Astrocyte (in vitro differentiated cells and primary cell): ENCODE measurements around the gene NRG3. TPM values are rescaled to one million over a fixed set of nuclear protein-coding genes. Genes with fewer than 3 reads are reported as not detected.

Experiments
- DNase-seq: peaks from one replicate; pipeline ENCODE4 v3.0.0-alpha.2; 2010; ENCODE audit warnings: low read depth
- FAIRE-seq: peaks from 2 replicates; lab custom pipeline; 2011; peaks lifted over from hg19 to GRCh38; lab: Jason Lieb, UNC
- H2AFZ ChIP-seq: 2 replicates; pipeline ENCODE4 v1.6.0; 2012; ENCODE audit warnings: low read depth, low read length, inconsistent platforms
- H3K27ac ChIP-seq: 2 replicates; pipeline ENCODE4 v1.5.1; 2011; ENCODE audit warnings: low read depth, low read length, inconsistent platforms
- H3K27me3 ChIP-seq: 2 replicates; pipeline ENCODE4 v1.6.0; 2011; ENCODE audit warnings: low read length, inconsistent platforms; ENCODE audit not compliant: insufficient read depth
- H3K36me3 ChIP-seq: 2 replicates; pipeline ENCODE4 v1.5.1; 2011; ENCODE audit warnings: low read length, inconsistent platforms; ENCODE audit not compliant: insufficient read depth
- H3K4me1 ChIP-seq: 2 replicates; pipeline ENCODE4 v1.5.1; 2011; ENCODE audit warnings: low read length, inconsistent platforms; ENCODE audit not compliant: insufficient read depth
- H3K4me2 ChIP-seq: 2 replicates; pipeline ENCODE4 v1.6.0; 2012; ENCODE audit warnings: low read length, inconsistent platforms
- H3K4me3 ChIP-seq: 2 replicates; pipeline ENCODE4 v1.5.1; 2011; ENCODE audit warnings: low read depth, mild to moderate bottlenecking, low read length, inconsistent platforms; ENCODE audit not compliant: insufficient read depth
- H3K79me2 ChIP-seq: 2 replicates; pipeline ENCODE4 v1.6.0; 2012; ENCODE audit warnings: mild to moderate bottlenecking, low read length, inconsistent platforms; ENCODE audit not compliant: insufficient read depth
- H3K9ac ChIP-seq: 2 replicates; pipeline ENCODE4 v1.6.0; 2012; ENCODE audit warnings: mild to moderate bottlenecking, low read length, inconsistent platforms
- H3K9me3 ChIP-seq: 2 replicates; pipeline ENCODE4 v1.5.1; 2012; ENCODE audit warnings: low read depth, mild to moderate bottlenecking, low read length, inconsistent platforms; ENCODE audit not compliant: insufficient read depth
- H4K20me1 ChIP-seq: 2 replicates; pipeline ENCODE4 v1.6.0; 2012; ENCODE audit warnings: low read length, inconsistent platforms; ENCODE audit not compliant: insufficient read depth
- H3K27ac Mint-ChIP-seq: one replicate; pipeline ENCODE4 v1.8.0; 2021; ENCODE audit warnings: mild to moderate bottlenecking, mixed read lengths; ENCODE audit not compliant: unreplicated experiment
- H3K27me3 Mint-ChIP-seq: one replicate; pipeline ENCODE4 v1.8.0; 2021; ENCODE audit warnings: low read depth, mixed read lengths; ENCODE audit not compliant: unreplicated experiment
- H3K36me3 Mint-ChIP-seq: one replicate; pipeline ENCODE4 v1.8.0; 2021; ENCODE audit warnings: low read depth, mixed read lengths; ENCODE audit not compliant: unreplicated experiment
- H3K4me1 Mint-ChIP-seq: one replicate; pipeline ENCODE4 v1.8.0; 2021; ENCODE audit warnings: low read depth, mixed read lengths; ENCODE audit not compliant: unreplicated experiment
- H3K4me3 Mint-ChIP-seq: one replicate; pipeline ENCODE4 v1.8.0; 2021; ENCODE audit warnings: mild to moderate bottlenecking, moderate library complexity, mixed read lengths; ENCODE audit not compliant: unreplicated experiment
- H3K9me3 Mint-ChIP-seq: one replicate; pipeline ENCODE4 v1.8.0; 2021; ENCODE audit warnings: mild to moderate bottlenecking, mixed read lengths; ENCODE audit not compliant: unreplicated experiment
- CTCF ChIP-seq: IDR thresholded peaks from 2 replicates; pipeline ENCODE4 v1.5.1; 2011; ENCODE audit warnings: low read depth, mild to moderate bottlenecking, inconsistent platforms, low read length, moderate library complexity; ENCODE audit not compliant: insufficient read depth
- EZH2 ChIP-seq: IDR thresholded peaks from 2 replicates; pipeline ENCODE4 v1.6.1; 2012; ENCODE audit warnings: mild to moderate bottlenecking, low read length, inconsistent platforms; ENCODE audit not compliant: insufficient read depth
- total RNA-seq: library from RNA; stranded (reverse); gene quantifications from 2 replicates; pipeline ENCODE4 v1.2.1, GENCODE V29; 2021

Gene NRG3
- total RNA-seq, 1 donor from 2014 or later, result 2.1 TPM

- Histone ChIP-seq H3K4me1 (no peaks in the 10 kb centered on the region), H3K36me3 (no peaks in the 10 kb centered on the region), H3K79me2 (no peaks in the 10 kb centered on the region), H3K27ac (no peak overlapping the region), H4K20me1 (no peaks in the 10 kb centered on the region), H2AFZ (no peak overlapping the region), H3K9ac (no peak overlapping the region), H3K9me3 (no peaks in the 10 kb centered on the region), H3K27me3 (no peaks in the 10 kb centered on the region), H3K4me3 (no peak overlapping the region), H3K4me2 (no peak overlapping the region)
- Mint-ChIP-seq H3K4me3 (no peak overlapping the region), H3K27ac (no peak overlapping the region), H3K36me3 (no peaks in the 10 kb centered on the region), H3K9me3 (no peaks in the 10 kb centered on the region), H3K27me3 (no peaks in the 10 kb centered on the region), H3K4me1 (no peaks in the 10 kb centered on the region)
- DNase-seq, result no peak
- TF ChIP-seq CTCF (no peak), EZH2 (no peak)
- FAIRE-seq, result no peak
These were observed 346.1 kb downstream of the NRG3 start for GRCh38 chr10:82221056-82221455.

- H4K20me1 ChIP-seq, result no peaks in the 10 kb centered on the region
- no peak overlapping the region for H2AFZ ChIP-seq
- no peak overlapping the region for H3K27ac Mint-ChIP-seq
- no peaks in the 10 kb centered on the region for H3K9me3 ChIP-seq
- no peak overlapping the region for H3K4me3 Mint-ChIP-seq
- no peaks in the 10 kb centered on the region for H3K9me3 Mint-ChIP-seq
- no peak overlapping the region for H3K4me3 ChIP-seq
- FAIRE-seq (no peak), DNase-seq (no peak)
- H3K36me3 ChIP-seq, result no peaks in the 10 kb centered on the region
- H3K27me3 ChIP-seq, result no peaks in the 10 kb centered on the region
- no peak overlapping the region for H3K27ac ChIP-seq
- H3K79me2 ChIP-seq, result no peaks in the 10 kb centered on the region
- no peaks in the 10 kb centered on the region for H3K4me1 ChIP-seq
- no peaks in the 10 kb centered on the region for H3K36me3 Mint-ChIP-seq
- H3K9ac ChIP-seq, result no peak overlapping the region
- H3K4me2 ChIP-seq, result no peak overlapping the region
- TF ChIP-seq CTCF (no peak), EZH2 (no peak)
- no peaks in the 10 kb centered on the region for H3K4me1 Mint-ChIP-seq
- no peaks in the 10 kb centered on the region for H3K27me3 Mint-ChIP-seq
These were observed 346.7 kb downstream of the NRG3 start for GRCh38 chr10:82221601-82222149.

- Histone ChIP-seq H3K27ac (no peak overlapping the region), H3K9ac (no peak overlapping the region), H2AFZ (no peak overlapping the region), H3K4me3 (no peak overlapping the region), H4K20me1 (no peaks in the 10 kb centered on the region), H3K27me3 (no peaks in the 10 kb centered on the region), H3K79me2 (no peaks in the 10 kb centered on the region), H3K4me2 (no peak overlapping the region), H3K36me3 (no peaks in the 10 kb centered on the region), H3K4me1 (no peaks in the 10 kb centered on the region), H3K9me3 (no peaks in the 10 kb centered on the region)
- DNase-seq, result no peak
- H3K36me3 Mint-ChIP-seq, result no peaks in the 10 kb centered on the region
- no peak for TF ChIP-seq CTCF
- no peak for TF ChIP-seq EZH2
- H3K27ac Mint-ChIP-seq, result peak overlapping the region; percentile 3
- no peak overlapping the region for H3K4me3 Mint-ChIP-seq
- no peak for FAIRE-seq
- H3K4me1 Mint-ChIP-seq, result no peaks in the 10 kb centered on the region
- peaks cover 6% of the 10 kb centered on the region for H3K9me3 Mint-ChIP-seq
- H3K27me3 Mint-ChIP-seq, result no peaks in the 10 kb centered on the region
These were observed 353.7 kb downstream of the NRG3 start for GRCh38 chr10:82228701-82229100.
